ENCODE results near the gene VPS54.
"Not testable (repeated sequence)": the region's sequence is repeated elsewhere in the genome, so short reads cannot be mapped to it uniquely, and the experiment has no call there.

DNA sequence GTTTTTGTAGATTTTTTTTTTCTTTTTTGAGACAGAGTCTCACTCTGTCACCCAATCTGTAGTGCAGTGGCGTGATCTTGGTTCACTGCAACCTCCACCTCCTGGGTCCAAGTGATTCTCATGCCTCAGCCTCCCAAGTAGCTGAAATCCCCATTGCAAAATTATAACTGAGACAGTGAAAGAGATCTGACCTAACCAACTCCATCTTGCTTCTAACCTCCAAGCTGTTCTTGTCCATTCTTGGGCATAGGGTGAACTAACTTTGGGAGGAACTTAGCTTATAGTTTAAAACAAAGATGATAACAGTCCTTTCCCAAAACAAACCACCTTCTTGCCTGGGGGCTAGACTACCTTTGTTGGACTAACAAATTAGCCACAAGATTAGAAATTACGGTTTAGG is 44.2 kb downstream of the VPS54 start:
- TF ChIP-seq ZNF274 (IDR thresholded peaks at IDR 0.05; ENCODE audit: low read depth, low read length); SUZ12 (IDR thresholded peaks at IDR 0.05; ENCODE audit: extremely low read depth, insufficient read depth, insufficient read length); YY1 (IDR thresholded peaks at IDR 0.05; ENCODE audit: insufficient read depth, insufficient read length): not testable (repeated sequence)
